ENCODE results near the gene SYTL5.

Gene SYTL5

DNA sequence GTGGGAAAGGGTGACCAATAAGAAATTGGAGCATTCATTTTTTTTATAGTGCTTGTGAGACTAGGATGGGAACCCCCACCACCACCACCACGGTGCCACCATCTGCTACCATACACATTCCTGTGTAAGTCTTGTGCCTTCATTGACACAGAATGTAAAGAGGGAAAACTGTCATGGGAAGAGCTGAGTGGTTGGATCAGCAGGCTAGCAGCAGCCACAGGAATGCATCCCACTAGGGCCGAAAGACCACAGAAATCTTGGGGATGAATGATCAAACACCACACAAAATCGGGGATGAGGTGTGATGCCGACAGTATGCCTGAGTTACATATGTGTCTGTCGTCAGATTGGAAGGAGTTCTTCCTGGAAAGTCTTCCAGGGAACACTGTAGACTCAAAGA, 145.1 kb downstream of the SYTL5 start:
- FAIRE-seq = no peak

DNA sequence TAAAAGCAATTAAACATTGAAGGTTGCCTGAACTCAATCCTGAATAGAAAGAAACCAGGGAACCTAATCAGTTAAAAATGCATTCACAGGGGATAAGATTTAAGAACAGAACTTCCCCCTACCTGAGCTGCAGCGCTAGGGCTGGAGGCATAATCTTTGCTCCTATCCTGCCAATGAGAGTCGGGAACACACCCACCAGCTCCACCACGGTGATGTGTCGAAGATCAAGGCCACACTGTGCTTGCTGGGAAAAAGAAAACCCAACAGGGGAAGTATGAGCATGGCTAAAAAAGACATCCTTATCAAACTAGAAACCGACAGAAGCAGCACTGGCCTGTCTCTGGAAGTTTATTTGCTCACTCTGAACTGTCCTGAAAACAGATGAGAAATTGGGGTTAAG, 148.0 kb downstream of the SYTL5 start:
- no peak for FAIRE-seq

DNA sequence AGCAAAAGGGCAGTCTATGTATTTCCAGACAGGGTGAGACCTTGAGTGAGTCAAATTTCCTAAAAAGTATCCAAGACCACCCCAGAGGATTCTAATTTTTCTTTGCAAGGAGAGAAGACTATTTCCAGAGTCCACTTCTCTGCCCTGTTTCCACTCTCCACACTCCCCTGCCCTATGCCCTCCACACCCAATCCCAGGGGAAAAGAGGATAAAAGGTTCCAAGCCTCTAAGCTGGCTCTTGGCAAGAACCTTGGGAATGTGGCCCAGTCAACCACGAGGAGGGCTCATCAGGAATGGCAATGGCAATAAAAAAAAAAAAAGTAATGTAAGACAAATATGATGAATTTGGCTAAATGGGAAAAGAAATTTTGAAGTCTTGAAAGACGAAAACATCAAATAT, 148.5 kb downstream of the SYTL5 start:
- no peak for FAIRE-seq

DNA sequence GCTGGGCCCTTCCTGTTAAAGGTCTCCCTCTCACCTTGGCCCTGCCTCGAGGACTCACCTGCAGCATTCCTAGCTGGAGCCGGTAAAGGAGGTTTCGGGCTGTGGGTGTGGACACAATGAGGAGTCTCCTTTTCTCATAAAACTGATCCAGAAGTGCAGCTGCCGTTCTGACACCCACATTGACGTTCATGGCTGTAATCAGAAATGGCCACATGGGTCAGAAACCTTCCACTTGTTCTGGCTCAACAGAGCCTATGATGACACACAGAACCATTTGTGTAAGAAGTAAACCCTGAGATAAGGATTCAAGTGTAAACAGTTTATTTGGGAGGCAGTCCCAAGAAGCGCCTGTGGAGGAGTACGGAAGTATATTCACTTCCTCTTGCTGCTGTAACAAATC, 150.5 kb downstream of the SYTL5 start:
- FAIRE-seq = no peak

GRCh38 chrX:38163193-38163592, 156.8 kb downstream of the SYTL5 start:
- FAIRE-seq = no peak

- no peak for FAIRE-seq
Observed at GRCh38 chrX:38165023-38165422, 158.7 kb downstream of the SYTL5 start.

DNA sequence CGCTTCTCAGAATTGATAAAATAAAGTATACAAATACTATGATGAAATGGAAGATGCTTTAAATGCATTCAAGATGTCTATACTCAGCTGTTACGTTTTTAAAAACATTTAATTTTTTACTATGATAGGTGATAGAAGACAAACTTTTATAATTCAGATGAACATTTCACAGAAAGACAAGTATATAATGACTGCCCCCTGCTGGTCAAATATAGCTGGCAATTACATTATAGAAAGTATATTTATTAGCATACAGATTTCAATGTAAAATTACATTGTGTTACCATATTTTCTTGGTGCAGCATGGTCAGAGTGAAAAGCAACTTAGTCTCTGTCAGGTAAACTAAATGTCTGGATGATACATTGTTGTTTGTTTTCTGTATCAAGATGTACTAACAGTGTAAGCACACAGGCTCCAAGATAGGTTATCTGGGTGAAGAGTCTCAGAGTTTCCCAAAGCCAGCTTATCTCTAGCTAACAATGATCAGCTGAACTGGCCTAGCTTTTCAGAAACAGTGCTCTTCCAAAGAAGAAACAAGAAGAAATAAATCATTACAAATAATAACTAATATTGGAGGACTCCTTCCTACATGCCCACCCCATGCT, 160.2 kb downstream of the SYTL5 start:
- peak; percentile 62 for FAIRE-seq

- FAIRE-seq = no peak
Observed at GRCh38 chrX:38170556-38170955, 164.2 kb downstream of the SYTL5 start.

- FAIRE-seq = no peak
Observed at GRCh38 chrX:38172596-38172995, 166.2 kb downstream of the SYTL5 start.

GRCh38 chrX:38175139-38175538, 168.8 kb downstream of the SYTL5 start:
- FAIRE-seq = no peak

GRCh38 chrX:38178396-38178795, 172.0 kb downstream of the SYTL5 start:
- no peak for FAIRE-seq
